ENCODE measurements around the gene RGS6. TPM values are rescaled to one million over a fixed set of nuclear protein-coding genes. Genes with fewer than 3 reads are reported as not detected.

The RGS6 gene
- total RNA-seq, 2 donors from 2014 or later = 1.4 to 4.7 TPM

- ATAC-seq (ENCODE audit: insufficient number of reproducible peaks, low FRiP score, low read depth) = no peak
- H3K9me3 ChIP-seq = no peaks in the 10 kb centered on the region
- no peaks in the 10 kb centered on the region for H3K4me1 ChIP-seq (ENCODE audit: control insufficient read depth in 1 of 2, low read depth in 2 of 2)
- no peak overlapping the region for H3K4me3 ChIP-seq
- no peaks in the 10 kb centered on the region for H3K27me3 ChIP-seq (replicated peaks; ENCODE audit: insufficient read depth)
- no peak for DNase-seq (ENCODE audit: low spot score)
- no peak overlapping the region for H3K27ac ChIP-seq
- H3K36me3 ChIP-seq = no peaks in the 10 kb centered on the region
- no peak for TF ChIP-seq CTCF (IDR thresholded peaks at IDR 0.05)
Observed at GRCh38 chr14:72443991-72444441, 511.8 kb downstream of the RGS6 start.

GRCh38 chr14:72444701-72445100 is 512.5 kb downstream of the RGS6 start:
- Histone ChIP-seq H3K36me3 (no peaks in the 10 kb centered on the region), H3K4me3 (no peak overlapping the region), H3K4me1 (ENCODE audit: control insufficient read depth in 1 of 2, low read depth in 2 of 2) (no peaks in the 10 kb centered on the region), H3K27me3 (replicated peaks; ENCODE audit: insufficient read depth) (no peaks in the 10 kb centered on the region), H3K27ac (no peak overlapping the region), H3K9me3 (no peaks in the 10 kb centered on the region)
- TF ChIP-seq CTCF (IDR thresholded peaks at IDR 0.05) = no peak
- ATAC-seq (ENCODE audit: insufficient number of reproducible peaks, low FRiP score, low read depth) (no peak), DNase-seq (ENCODE audit: low spot score) (no peak)

GRCh38 chr14:72448212-72448611 is 516.0 kb downstream of the RGS6 start:
- TF ChIP-seq CTCF (IDR thresholded peaks at IDR 0.05) = no peak
- DNase-seq (ENCODE audit: low spot score) = no peak
- H3K4me3 ChIP-seq = no peak overlapping the region
- H3K27ac ChIP-seq = no peak overlapping the region
- no peak for ATAC-seq (ENCODE audit: insufficient number of reproducible peaks, low FRiP score, low read depth)
- no peaks in the 10 kb centered on the region for H3K36me3 ChIP-seq
- no peaks in the 10 kb centered on the region for H3K27me3 ChIP-seq (replicated peaks; ENCODE audit: insufficient read depth)
- H3K4me1 ChIP-seq (ENCODE audit: control insufficient read depth in 1 of 2, low read depth in 2 of 2) = peaks cover 0 to 5% of the 10 kb centered on the region in 2 donors
- H3K9me3 ChIP-seq = no peaks in the 10 kb centered on the region

- Histone ChIP-seq H3K9me3 (no peaks in the 10 kb centered on the region), H3K4me3 (no peak overlapping the region), H3K27me3 (replicated peaks; ENCODE audit: insufficient read depth) (no peaks in the 10 kb centered on the region), H3K36me3 (no peaks in the 10 kb centered on the region), H3K27ac (no peak overlapping the region), H3K4me1 (ENCODE audit: control insufficient read depth in 1 of 2, low read depth in 2 of 2) (peaks cover 0 to 5% of the 10 kb centered on the region in 2 donors)
- TF ChIP-seq CTCF (IDR thresholded peaks at IDR 0.05) = no peak
- ATAC-seq (ENCODE audit: insufficient number of reproducible peaks, low FRiP score, low read depth) (no peak), DNase-seq (ENCODE audit: low spot score) (no peak)
Observed at GRCh38 chr14:72450473-72451044, 518.3 kb downstream of the RGS6 start.

- no peak for DNase-seq (ENCODE audit: low spot score)
- no peak for TF ChIP-seq CTCF (IDR thresholded peaks at IDR 0.05)
- no peak for ATAC-seq (ENCODE audit: insufficient number of reproducible peaks, low FRiP score, low read depth)
- H3K4me3 ChIP-seq = no peak overlapping the region
- no peak overlapping the region for H3K27ac ChIP-seq
- H3K27me3 ChIP-seq (replicated peaks; ENCODE audit: insufficient read depth) = no peaks in the 10 kb centered on the region
- no peaks in the 10 kb centered on the region for H3K9me3 ChIP-seq
- H3K36me3 ChIP-seq = no peaks in the 10 kb centered on the region
- peaks cover 0 to 5% of the 10 kb centered on the region in 2 donors for H3K4me1 ChIP-seq (ENCODE audit: control insufficient read depth in 1 of 2, low read depth in 2 of 2)
Observed at GRCh38 chr14:72451054-72451972, 519.1 kb downstream of the RGS6 start.
